PC-9 (cell line): ENCODE results near the gene CD2. TPM values are rescaled to one million over a fixed set of nuclear protein-coding genes. Genes with fewer than 3 reads are reported as not detected.

Experiments used
- BruUV-seq: library from RNA; stranded (reverse); fragments of 400-500 nt; replicated peaks from 2 replicates; lab custom pipeline; 2021; lab: Mats Ljungman, UMichigan
- CTCF ChIA-PET: fragments of 300-600 bp; sonication (Branson Sonifier 250); formaldehyde crosslinking; loops from one replicate; lab custom pipeline; 2022; ENCODE audit warnings: antibody characterized with exemption; lab: Charles Lee
- POLR2A ChIA-PET: fragments of 300-600 bp; sonication (Branson Sonifier 250); formaldehyde crosslinking; loops from one replicate; lab custom pipeline; 2022; ENCODE audit warnings: antibody characterized with exemption; ENCODE audit not compliant: unreplicated experiment; lab: Charles Lee
- DNase-seq, 2 experiments: peaks; one replicate each; pipeline versions ENCODE4 v3.0.0 to v3.0.0-alpha.2; 2015 to 2022; ENCODE audit warnings: mixed read lengths in 1 of 2
- H2AFZ ChIP-seq: fragments of 200-600 bp; sonication (generic); 2 replicates; pipeline ENCODE4 v1.8.1; 2017; ENCODE audit warnings: antibody characterized with exemption
- H3F3A ChIP-seq: fragments of 200-600 bp; sonication (generic); 2 replicates; pipeline ENCODE4 v1.8.1; 2017; ENCODE audit warnings: antibody characterized with exemption, mild to moderate bottlenecking, low read depth; ENCODE audit not compliant: insufficient read depth
- H3K27ac ChIP-seq: fragments of 200-600 bp; sonication (generic); 2 replicates; pipeline ENCODE4 v1.6.1; 2016; ENCODE audit warnings: mixed run types
- H3K27me3 ChIP-seq: fragments of 200-600 bp; sonication (generic); 2 replicates; pipeline ENCODE4 v1.6.1; 2016; ENCODE audit warnings: low read depth, mixed run types; ENCODE audit not compliant: insufficient read depth
- H3K36me3 ChIP-seq: fragments of 200-600 bp; sonication (generic); 2 replicates; pipeline ENCODE4 v1.6.1; 2016; ENCODE audit warnings: low read depth, mixed run types
- H3K4me1 ChIP-seq: fragments of 200-600 bp; sonication (generic); replicated peaks from 2 replicates; pipeline ENCODE4 v1.6.1; 2016; ENCODE audit warnings: mixed run types; ENCODE audit not compliant: insufficient read depth
- H3K4me2 ChIP-seq: fragments of 200-600 bp; sonication (generic); 2 replicates; pipeline ENCODE4 v1.6.1; 2017; ENCODE audit warnings: mixed run types
- H3K4me3 ChIP-seq: fragments of 200-600 bp; sonication (generic); 2 replicates; pipeline ENCODE4 v1.6.1; 2016; ENCODE audit warnings: mixed run types
- H3K79me2 ChIP-seq: fragments of 200-600 bp; sonication (generic); 2 replicates; pipeline ENCODE4 v1.6.1; 2017; ENCODE audit warnings: low read depth, mixed run types
- H3K9me2 ChIP-seq: fragments of 200-600 bp; sonication (generic); 2 replicates; pipeline ENCODE4 v1.8.1; 2017; ENCODE audit warnings: mild to moderate bottlenecking; ENCODE audit not compliant: insufficient read depth
- H3K9me3 ChIP-seq: fragments of 200-600 bp; sonication (generic); 2 replicates; pipeline ENCODE4 v1.8.1; 2016; ENCODE audit warnings: low read depth; ENCODE audit not compliant: insufficient read depth
- H4K20me1 ChIP-seq: fragments of 200-600 bp; sonication (generic); 2 replicates; pipeline ENCODE4 v1.8.1; 2017; ENCODE audit not compliant: insufficient read depth
- EZH2 ChIP-seq: fragments of 200-600 bp; sonication (generic); IDR thresholded peaks from 2 replicates; pipeline ENCODE4 v1.8.0; 2017; ENCODE audit warnings: antibody characterized with exemption, low read depth
- intact Hi-C: fragments of 100-400 bp; cut with micrococcal nuclease; formaldehyde crosslinking; loops from one replicate; pipeline ENCODE4 v1.10.0; 2022; ENCODE audit not compliant: unreplicated experiment
- total RNA-seq: library from RNA; stranded (reverse); gene quantifications from 2 replicates; pipeline ENCODE4 v1.2.3, GENCODE V29; 2021
- TF ChIP-seq, protein P1 (sequence below): fragments of 200-600 bp; sonication (generic); conservative IDR thresholded peaks from 2 replicates; pipeline ENCODE4 v1.6.1; 2017; ENCODE audit warnings: mixed run types, antibody characterized with exemption, mild to moderate bottlenecking, moderate library complexity

Gene CD2
- total RNA-seq, 1 experiment from 2014 or later: not detected

DNA sequence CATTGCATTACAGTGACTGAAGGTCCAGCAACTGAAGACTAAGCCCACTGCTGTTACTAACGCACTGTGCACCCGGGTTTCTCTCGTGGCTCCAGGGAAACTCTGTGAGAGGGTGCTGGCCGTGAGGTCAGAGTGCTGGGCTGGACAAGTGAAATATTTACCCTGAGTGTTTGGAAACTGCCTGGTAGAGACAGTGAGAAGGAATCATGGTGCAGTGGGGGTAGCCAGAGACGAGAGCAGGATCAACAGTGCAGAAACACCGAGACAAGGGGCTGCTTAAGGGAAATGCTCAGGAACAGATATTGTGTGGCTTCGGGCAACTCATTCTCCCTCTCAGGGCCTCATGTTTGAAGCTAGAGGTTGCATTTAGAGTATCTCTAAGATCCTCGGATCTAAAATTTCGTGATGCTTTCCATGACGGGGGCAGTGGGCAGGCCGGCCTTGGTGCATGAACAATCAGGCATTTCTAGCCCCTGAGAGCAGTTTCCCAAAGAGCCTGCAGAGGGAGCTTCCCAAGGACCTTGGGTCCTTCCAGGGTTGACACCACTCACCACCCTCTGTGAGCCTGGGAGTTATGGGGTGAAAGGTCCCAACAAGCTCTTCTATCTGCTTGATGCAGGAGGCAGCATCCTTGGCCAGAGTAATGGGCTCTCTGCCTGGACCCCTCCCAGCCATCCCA is 9.7 kb downstream of the CD2 start:
- TF ChIP-seq, protein P1, sequence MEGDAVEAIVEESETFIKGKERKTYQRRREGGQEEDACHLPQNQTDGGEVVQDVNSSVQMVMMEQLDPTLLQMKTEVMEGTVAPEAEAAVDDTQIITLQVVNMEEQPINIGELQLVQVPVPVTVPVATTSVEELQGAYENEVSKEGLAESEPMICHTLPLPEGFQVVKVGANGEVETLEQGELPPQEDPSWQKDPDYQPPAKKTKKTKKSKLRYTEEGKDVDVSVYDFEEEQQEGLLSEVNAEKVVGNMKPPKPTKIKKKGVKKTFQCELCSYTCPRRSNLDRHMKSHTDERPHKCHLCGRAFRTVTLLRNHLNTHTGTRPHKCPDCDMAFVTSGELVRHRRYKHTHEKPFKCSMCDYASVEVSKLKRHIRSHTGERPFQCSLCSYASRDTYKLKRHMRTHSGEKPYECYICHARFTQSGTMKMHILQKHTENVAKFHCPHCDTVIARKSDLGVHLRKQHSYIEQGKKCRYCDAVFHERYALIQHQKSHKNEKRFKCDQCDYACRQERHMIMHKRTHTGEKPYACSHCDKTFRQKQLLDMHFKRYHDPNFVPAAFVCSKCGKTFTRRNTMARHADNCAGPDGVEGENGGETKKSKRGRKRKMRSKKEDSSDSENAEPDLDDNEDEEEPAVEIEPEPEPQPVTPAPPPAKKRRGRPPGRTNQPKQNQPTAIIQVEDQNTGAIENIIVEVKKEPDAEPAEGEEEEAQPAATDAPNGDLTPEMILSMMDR: peak; percentile 73
- TF ChIP-seq EZH2: no peak
- H3K9me3 ChIP-seq: no peaks in the 10 kb centered on the region
- DNase-seq: peak in 1 of 2 experiments; percentile 17
- no peak overlapping the region for H3K4me3 ChIP-seq
- ChIA-PET CTCF (no interaction called here), POLR2A (no interaction called here)
- H3K4me2 ChIP-seq: no peak overlapping the region
- H3K79me2 ChIP-seq: no peaks in the 10 kb centered on the region
- H3K27ac ChIP-seq: no peak overlapping the region
- no peak overlapping the region for H2AFZ ChIP-seq
- H3K36me3 ChIP-seq: no peaks in the 10 kb centered on the region
- intact Hi-C loops: no loop called here
- H3K27me3 ChIP-seq: no peaks in the 10 kb centered on the region
- H3K4me1 ChIP-seq: no peaks in the 10 kb centered on the region
- no peaks in the 10 kb centered on the region for H4K20me1 ChIP-seq
- H3F3A ChIP-seq: no peaks in the 10 kb centered on the region
- BruUV-seq: no TSS peak
- H3K9me2 ChIP-seq: no peaks in the 10 kb centered on the region

DNA sequence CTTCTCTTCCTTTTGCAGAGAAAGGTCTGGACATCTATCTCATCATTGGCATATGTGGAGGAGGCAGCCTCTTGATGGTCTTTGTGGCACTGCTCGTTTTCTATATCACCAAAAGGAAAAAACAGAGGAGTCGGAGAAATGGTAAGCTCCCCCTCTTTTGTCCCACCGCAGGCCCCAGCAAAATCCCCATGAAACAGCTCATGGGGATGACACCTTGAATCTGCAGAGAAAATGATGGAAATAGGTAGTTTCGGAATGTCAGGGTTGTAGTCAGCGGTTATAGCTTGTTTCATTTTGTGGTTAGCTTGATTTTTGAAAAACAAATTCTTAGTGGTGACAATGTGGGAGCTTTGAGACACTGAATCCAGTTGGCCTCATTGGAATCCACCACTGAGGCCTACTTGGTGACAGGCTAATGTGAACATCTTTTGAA is 10.3 kb downstream of the CD2 start:
- BruUV-seq: no TSS peak
- CTCF ChIA-PET: no interaction called here

DNA sequence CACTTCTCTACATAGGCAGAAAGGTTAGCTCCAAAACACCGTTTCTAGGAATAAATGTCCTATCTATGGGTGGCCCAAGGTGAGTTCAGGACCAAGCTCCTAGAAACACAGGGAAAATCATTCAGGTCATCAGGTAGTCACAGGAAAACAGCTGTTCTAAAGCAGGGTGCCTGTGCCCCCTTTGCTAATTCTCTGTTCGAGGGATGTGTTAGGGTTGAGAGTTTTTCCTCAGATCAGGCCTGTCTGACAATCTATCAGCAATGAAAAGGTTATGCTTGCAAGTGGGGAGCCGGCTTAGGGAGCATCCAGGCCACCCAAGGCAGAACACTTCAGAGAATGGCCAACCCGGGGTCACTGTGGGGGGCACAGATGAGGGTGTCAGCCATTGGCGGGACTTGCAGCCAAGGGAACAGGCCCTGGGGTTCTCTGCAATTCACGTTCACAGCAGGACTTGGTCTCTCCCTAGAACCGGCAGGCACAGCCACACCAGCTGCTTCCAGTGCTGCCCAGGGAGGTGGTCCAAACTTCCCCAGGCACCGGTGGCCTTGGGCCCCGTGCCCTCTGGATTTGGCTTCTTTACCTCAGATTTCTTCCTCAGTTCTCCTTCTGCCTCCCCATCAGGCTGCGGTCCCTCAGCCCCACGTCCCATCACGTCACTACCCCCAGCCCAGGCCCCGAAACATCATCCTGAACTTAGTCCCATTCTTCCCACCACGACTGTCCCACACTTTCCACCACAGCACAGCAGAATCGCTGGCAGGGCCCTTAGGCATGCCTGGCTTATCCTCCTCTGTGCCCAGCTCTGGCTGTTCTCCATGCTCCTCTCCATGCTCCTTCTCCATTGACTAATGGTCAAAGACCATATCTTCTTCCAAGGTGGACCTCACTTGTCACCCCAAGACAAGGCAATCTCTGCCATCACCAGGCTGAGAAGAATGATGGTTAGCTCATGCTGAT is 11.0 kb downstream of the CD2 start:
- POLR2A ChIA-PET: no interaction called here
- H3K4me1 ChIP-seq: no peaks in the 10 kb centered on the region
- no peaks in the 10 kb centered on the region for H3K9me2 ChIP-seq
- H2AFZ ChIP-seq: no peak overlapping the region
- TF ChIP-seq, protein P1: no peak
- no peak for TF ChIP-seq EZH2
- no peaks in the 10 kb centered on the region for H3K27me3 ChIP-seq
- no peaks in the 10 kb centered on the region for H3K79me2 ChIP-seq
- intact Hi-C loops: no loop called here
- BruUV-seq: no TSS peak
- H3K9me3 ChIP-seq: no peaks in the 10 kb centered on the region
- no peaks in the 10 kb centered on the region for H3K36me3 ChIP-seq
- no peaks in the 10 kb centered on the region for H3F3A ChIP-seq
- no peak overlapping the region for H3K4me2 ChIP-seq
- H4K20me1 ChIP-seq: no peaks in the 10 kb centered on the region
- no peak for DNase-seq
- H3K4me3 ChIP-seq: no peak overlapping the region
- H3K27ac ChIP-seq: no peak overlapping the region
- CTCF ChIA-PET: no interaction called here

More for the DNA sequence above, 10.3 kb downstream of the CD2 start:
- POLR2A ChIA-PET: no interaction called here
- intact Hi-C loops: no loop called here
- Histone ChIP-seq H3K4me3 (no peak overlapping the region), H3K9me2 (no peaks in the 10 kb centered on the region), H4K20me1 (no peaks in the 10 kb centered on the region), H3K9me3 (no peaks in the 10 kb centered on the region), H3K4me2 (no peak overlapping the region), H2AFZ (no peak overlapping the region), H3K27ac (no peak overlapping the region), H3K4me1 (no peaks in the 10 kb centered on the region), H3F3A (no peaks in the 10 kb centered on the region), H3K27me3 (no peaks in the 10 kb centered on the region), H3K36me3 (no peaks in the 10 kb centered on the region), H3K79me2 (no peaks in the 10 kb centered on the region)
- DNase-seq: no peak
- no peak for TF ChIP-seq EZH2
- TF ChIP-seq, protein P1: peak; percentile 51; the same call in 1 of the 2 replicates
